GM12873 (cell line): ENCODE measurements around the gene PDZD2.

Source experiments
- TF ChIP-seq, protein P1 (sequence below): IDR thresholded peaks from 2 replicates; pipeline ENCODE4 v1.5.1; 2012; ENCODE audit warnings: low read depth, mild to moderate bottlenecking, moderate library complexity, low read length, control low read depth; ENCODE audit not compliant: insufficient read depth; ENCODE audit errors: missing control alignments

Gene PDZD2

GRCh38 chr5:32132757-32133156, 493.8 kb downstream of the PDZD2 start:
- TF ChIP-seq, protein P1, sequence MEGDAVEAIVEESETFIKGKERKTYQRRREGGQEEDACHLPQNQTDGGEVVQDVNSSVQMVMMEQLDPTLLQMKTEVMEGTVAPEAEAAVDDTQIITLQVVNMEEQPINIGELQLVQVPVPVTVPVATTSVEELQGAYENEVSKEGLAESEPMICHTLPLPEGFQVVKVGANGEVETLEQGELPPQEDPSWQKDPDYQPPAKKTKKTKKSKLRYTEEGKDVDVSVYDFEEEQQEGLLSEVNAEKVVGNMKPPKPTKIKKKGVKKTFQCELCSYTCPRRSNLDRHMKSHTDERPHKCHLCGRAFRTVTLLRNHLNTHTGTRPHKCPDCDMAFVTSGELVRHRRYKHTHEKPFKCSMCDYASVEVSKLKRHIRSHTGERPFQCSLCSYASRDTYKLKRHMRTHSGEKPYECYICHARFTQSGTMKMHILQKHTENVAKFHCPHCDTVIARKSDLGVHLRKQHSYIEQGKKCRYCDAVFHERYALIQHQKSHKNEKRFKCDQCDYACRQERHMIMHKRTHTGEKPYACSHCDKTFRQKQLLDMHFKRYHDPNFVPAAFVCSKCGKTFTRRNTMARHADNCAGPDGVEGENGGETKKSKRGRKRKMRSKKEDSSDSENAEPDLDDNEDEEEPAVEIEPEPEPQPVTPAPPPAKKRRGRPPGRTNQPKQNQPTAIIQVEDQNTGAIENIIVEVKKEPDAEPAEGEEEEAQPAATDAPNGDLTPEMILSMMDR = no peak

GRCh38 chr5:32135086-32135485, 496.2 kb downstream of the PDZD2 start:
- TF ChIP-seq, protein P1 = no peak

- TF ChIP-seq, protein P1 = no peak
These were observed 497.4 kb downstream of the PDZD2 start for GRCh38 chr5:32136342-32136741.

GRCh38 chr5:32138839-32139493, 500.0 kb downstream of the PDZD2 start:
- TF ChIP-seq, protein P1 = no peak

GRCh38 chr5:32143617-32144377, 504.9 kb downstream of the PDZD2 start:
- TF ChIP-seq, protein P1 = no peak

DNA sequence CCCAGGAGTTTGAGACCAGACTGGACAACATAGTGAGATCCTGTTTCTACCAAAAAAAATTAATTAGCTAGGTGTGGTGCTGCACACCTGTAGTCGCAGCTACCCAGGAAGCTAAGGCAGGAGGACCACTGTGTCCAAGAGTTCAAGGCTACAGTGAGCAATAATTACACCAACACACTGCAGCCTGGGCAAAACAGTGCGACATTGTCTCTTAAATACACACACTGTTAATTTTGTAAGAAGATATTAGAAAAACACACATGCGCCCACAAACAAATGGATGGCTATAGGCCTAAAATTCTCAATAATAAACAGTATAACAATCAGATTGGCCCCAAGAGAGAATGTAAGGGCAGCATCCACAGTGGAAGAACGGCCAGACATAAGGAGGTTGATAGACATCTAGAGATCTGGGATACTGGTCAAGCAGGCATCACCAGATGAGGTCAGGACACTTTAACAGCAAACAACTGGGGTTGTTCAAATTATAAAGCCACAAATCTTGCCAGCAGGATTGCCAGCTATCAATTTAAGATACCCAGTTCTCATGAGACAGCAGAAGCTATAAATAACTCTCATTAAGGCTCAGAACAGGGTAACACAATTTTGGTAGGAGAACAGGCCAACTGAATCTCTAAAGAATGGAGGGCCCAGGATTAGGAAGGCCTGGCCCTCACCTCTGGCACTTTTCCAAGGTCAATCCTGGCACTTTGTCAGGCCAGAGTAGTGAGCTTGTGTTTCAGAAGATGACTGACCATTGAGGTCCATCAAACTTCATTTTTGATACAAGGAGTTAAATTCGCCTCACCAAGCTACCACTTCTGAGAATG, 505.7 kb downstream of the PDZD2 start:
- TF ChIP-seq, protein P1 = no peak

DNA sequence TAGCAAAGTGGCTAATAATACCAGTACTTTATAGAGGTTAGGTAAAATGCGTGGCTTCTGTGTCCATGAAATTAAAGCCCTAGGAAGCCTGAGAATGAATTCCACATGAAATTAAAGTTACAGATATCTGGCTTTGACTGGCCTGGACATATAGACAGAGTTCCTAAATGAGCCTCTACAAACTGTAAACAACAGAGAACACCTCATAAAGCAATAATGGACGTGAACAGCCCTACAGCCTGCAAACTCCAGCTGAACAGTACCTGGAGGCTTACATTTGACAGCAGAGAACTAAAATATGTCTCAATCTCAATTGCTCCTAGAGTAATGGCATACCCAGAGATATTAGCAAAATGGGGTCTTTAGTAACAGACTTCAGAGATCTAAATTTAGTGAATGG, 506.4 kb downstream of the PDZD2 start:
- TF ChIP-seq, protein P1 = no peak
